ENCODE measurements around the gene LAPTM5.
A peak's percentile ranks its signal among the peaks of the same experiment; 100 is the strongest.
"Not testable (repeated sequence)": the region's sequence is repeated elsewhere in the genome, so short reads cannot be mapped to it uniquely, and the experiment has no call there.

The LAPTM5 gene, protein sequence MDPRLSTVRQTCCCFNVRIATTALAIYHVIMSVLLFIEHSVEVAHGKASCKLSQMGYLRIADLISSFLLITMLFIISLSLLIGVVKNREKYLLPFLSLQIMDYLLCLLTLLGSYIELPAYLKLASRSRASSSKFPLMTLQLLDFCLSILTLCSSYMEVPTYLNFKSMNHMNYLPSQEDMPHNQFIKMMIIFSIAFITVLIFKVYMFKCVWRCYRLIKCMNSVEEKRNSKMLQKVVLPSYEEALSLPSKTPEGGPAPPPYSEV

DNA sequence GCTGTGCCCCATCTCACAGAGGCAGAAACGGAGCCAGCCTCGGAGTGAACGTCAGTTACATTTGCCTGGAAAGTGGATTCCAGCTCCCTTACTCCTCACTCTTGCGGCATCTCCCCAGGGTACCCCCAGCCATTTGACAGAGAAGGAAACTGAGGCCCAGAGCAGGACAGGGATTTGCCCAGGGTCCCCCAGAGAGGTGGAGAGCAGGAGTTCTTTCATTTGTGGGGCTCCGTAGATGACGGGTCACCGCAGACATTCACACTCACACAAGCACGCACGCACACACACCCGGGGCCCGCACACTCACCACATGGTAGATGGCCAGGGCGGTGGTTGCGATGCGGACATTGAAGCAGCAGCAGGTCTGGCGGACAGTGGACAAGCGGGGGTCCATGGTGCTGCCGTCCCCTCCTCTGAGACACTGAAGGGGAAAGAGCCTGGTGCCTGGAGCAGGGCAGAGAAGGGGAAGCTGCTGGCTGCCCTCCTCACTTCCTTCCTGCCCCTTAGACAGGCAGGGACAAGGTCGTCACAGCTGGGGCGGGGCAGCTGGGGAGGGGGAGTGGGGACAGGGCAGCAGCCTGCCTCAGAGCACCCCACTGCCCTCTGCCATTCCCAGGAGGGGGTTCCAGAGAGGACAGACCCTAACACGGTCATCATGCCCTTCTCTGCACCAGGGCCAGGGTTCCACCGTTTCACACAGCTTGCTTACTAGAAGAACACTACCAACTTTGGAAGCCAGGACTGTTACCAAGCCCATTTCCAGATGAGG lies at the start of gene LAPTM5:
LAPTM5 (minus strand) TSS at position 423 of the 769 bp plus-strand sequence; CDS start at position 394, 29 bp downstream.
- no peak for DNase-seq

DNA sequence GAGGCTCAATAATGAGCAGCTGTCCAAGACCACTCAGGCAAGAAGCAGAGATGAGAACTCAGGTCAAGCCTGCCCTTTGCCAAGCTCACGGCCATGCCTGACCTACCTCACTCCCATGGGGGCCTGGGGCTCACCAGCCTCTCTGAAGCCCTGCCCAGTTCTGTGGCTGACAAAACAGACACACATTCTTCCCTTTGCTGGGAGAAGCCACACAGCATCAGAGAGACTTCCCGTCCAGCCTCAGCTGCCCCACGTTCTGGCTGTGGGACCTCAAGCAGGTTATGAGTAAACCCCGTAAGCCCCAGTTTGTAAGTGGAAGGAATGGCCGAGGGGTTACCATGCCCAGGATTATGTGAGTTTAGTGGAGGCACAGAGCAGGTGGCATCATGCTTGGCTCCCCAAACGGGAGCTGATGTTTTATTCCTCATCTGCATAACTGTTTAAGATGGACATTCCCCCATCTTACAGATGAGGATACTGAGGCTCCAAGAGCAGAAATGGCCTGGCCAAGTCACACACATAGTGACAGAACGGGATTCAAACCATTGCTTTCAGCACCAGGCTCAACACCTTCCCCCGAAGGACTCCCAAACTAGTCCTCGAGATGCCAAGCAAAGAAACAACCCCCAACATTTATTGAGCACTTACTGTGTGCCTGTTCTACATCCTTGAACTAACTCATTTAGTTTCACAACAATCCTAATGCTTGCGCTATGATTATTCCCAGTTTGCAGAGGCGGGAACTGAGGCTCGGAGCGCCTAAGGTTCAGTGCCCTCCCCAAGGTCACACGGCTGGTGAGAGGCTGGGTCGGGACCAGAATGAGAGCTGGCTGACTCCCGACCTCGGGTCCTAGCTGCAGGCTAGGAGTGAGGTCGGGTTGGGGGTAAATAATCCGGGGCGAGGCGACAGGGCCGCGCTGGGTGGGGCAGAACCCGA lies 49.1 kb upstream of the LAPTM5 start:
- DNase-seq = no peak

DNA sequence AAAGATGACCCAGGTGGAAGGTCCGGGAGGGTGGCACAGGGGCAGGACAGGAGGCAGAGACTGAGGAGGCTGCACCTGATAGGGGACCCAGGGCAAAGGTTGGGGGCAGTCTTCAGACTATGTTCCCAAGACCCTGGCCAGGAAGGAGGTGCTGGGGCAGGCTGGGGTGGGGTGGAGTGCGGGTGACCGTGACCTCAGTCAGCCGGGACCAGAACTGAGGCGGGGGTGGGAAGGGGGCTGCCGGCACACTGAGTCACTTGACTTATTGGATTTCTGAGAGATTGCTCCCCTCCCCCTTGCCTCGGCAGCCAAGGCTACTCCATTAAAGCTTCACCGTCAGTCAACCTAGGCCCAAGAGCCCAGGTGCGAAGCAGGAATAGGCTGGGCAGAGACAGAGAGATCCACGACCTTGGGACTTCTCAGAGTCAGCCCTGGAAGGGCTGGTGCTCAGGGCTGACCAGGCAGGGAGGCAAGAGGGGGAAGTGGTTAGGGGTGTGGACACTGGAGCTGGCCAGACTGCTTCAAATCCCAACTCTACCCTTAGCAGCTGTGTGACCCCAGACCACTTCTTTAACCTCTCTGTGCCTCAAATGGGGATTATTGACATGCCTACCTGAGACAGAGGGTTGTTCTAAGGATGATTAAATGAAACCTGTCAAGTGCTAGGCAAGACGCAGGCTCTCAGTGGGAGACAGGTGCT lies 47.9 kb upstream of the LAPTM5 start:
- DNase-seq = no peak

DNA sequence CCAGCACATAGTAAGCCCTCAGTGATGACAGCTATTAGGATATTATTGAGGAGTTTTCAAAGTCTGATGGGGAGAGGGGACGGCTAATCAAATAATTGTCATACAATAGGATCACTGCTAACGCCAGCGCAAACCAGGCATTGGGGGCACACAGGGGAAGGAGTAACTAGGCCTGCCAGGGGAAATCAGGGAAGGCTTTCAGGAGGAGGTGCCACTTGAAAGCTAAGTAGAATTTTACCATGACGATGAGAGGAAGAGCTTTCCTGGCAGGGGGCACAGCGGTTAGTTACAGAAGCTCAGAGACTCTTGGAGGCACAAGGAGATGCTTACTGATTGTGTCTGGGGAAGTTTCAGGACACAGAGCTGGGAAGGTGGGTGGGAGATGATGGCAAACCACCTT lies 47.2 kb upstream of the LAPTM5 start:
- DNase-seq = no peak

DNA sequence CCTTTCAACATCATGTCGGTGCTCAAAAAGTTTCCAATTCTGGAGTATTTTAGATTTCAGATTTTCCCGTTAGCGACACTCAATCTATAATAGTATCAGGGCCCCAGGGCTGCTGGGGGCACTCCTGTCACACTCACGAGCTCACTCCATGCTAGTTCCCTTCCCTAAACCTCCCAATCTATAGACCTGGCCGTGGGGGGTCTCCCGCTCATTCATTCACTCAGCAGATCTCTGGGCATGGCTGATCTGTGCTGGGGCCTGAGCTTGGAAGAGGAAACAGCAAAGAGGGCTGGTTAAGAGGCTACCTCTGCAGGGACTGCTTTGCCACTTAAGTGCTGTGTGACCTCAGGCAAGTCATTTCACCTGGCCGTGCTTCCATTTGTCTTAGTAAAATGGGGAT lies 46.8 kb upstream of the LAPTM5 start:
- DNase-seq = no peak

DNA sequence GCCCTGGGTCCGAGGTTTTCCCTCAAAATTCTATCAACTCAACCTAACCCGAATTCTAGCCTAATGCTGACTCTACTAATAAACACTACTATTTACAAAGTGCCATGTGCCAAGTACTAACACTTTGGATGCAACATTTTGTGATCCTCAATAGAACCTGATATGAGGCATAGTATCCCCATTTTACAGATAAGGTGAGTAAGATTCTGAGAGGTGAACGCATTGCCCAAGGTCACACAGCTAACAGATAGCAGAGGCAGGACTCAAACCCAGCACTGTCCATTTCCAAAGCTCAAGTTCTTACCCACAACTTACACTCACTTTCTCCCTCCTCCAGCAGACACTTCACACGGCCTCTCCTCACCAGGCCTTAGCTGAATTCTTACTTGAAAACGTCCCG lies 46.0 kb upstream of the LAPTM5 start:
- no peak for DNase-seq

DNA sequence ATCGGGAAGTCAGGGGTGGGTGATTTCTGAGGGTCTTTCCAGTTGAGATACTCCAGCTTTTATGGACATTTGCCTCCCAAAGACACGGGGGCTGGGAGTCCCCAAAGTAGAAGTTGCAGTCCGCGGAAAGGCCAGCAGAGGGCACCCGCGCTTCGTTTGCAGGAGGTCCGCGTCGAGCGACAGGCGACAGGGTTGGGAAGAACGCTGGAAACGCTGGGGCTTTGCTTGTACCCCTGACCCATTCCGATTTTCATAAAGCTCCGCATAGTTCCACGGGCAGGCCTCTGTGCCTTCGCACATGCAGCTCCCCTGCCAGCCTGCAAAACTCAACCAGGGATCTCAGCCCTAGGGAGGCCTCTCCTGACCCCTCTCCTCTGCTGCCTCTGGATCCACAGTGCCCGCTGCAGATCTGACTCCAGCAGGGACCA lies 44.2 kb upstream of the LAPTM5 start:
- peak; percentile 62 for DNase-seq

DNA sequence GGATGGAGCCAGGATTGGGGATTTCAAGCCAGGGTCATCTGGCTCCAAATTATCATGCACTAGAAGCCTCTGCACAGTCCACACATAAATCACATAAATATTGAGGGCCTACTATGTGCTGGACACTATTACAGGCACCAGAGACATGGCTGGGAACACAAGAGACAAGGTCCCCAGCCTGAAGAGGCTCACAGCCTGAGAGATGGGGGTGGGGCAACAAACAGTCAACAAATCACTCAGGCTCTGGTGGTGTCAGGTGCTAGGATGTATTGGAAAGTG lies 41.6 kb upstream of the LAPTM5 start:
- DNase-seq = no peak

DNA sequence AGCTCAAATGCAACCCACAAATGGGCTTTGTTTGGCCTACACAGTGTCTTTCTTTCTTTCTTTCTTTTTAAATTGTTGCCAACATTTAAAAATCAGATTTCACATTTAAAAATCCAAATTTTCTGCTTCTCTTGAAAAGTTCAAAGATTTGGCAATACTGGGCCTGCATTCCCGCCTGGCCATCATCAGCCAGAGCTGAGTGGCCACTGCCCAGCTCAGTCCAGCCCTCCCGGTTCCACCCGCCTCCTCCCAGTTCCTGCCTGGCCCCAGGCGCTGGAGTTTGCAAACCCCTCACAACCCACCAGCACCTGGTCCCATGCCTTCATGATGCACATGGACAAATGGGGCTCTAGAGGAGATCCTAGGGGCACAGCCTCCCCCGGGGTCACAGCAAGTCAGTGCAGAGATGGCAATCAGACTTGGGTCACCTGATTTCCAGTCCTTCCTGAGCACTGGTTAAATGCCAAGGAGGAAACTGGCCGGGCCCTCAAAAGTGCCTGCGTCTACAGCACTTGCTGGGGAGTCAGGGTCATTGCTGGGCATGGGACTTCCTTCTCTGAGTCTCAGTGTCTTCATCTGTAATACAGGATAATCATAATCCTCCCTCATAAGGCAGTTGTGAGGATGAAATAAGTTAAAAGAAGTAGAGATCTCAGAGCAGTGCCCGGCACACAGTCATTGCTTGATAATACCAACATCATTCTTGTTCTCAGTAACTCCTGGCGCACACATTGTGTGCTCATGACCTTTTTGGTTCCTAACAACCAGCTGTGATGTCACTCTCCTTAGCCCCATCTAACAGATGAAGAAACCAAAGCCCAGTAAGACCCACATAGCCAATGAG lies 41.0 kb upstream of the LAPTM5 start:
- no peak for DNase-seq

DNA sequence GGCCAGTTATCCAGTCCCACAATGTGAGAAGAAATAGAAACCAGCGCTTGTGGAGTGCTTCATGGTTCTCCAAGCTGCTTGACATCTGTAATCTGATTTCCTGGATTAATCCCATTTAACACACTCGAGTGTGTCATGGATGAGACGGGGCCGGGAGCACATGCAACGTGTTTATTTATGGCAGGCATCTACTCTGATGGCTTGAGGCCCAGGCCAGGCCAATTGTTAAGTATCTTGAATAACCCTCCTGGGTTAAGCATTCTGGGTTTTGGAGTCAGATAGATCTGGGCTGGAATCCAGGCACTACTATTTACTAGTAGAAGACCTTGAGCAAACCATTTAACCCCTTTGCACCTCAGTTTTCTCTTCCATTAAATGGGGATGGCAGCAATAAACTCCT lies 37.5 kb upstream of the LAPTM5 start:
- no peak for DNase-seq

DNA sequence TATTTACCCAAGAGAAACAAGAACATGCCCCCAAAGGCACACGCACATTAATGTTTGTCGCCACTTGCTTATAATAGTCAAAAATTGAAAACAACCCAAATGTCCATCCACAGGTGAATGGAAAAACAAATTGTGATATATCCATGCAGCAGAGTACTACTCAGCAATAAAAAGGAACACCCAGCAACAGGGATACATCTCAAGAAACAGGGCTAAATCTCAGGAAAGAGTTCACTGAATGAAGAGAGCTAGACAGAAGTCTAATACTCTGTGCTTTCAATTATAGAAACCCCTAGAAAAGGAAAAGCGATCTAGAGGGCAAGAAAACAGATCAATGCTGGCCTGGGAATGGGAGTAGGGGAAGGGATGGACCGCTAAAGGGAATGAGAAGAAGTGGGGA lies 36.7 kb upstream of the LAPTM5 start:
- DNase-seq = no peak

DNA sequence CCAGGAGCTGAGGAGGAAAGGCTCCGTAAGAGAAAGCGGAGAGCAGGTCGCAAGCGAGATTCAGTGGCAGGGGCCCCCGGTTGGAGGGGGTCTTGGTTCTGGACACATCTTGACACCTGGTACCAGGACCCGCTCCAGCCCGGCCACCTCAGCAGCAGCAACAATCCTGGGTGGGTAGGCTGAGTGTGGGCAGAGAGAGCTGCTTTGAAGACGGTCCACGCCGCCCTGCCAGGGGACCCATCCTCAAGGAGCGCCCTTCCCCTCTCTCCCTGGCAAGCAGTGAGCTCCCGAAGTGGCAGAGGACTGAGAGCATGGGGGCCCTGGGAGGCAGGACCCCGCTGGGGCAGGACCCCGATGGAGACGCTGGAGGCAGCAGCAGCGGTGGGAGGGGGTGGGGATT lies 35.6 kb upstream of the LAPTM5 start:
- no peak for DNase-seq

DNA sequence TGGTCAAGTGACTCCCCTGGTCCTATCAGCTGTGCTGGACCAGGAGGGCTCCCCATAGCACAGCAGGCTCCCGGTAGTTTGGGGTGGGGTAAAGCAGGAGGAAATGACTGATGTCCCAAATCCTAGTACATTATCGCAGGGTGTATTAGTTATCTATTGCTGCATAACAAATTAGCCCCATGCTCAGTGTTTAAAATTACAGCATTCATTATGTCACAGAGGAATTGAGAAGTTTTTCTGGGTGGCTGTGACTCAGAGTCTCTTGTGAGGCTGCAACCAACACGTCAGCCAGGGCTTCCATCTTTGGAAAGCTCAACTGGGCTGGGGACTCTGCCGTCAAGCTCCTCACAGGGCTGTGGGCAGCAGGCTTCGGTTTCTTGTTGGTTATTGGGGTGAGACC lies 34.3 kb upstream of the LAPTM5 start:
- no peak for DNase-seq

DNA sequence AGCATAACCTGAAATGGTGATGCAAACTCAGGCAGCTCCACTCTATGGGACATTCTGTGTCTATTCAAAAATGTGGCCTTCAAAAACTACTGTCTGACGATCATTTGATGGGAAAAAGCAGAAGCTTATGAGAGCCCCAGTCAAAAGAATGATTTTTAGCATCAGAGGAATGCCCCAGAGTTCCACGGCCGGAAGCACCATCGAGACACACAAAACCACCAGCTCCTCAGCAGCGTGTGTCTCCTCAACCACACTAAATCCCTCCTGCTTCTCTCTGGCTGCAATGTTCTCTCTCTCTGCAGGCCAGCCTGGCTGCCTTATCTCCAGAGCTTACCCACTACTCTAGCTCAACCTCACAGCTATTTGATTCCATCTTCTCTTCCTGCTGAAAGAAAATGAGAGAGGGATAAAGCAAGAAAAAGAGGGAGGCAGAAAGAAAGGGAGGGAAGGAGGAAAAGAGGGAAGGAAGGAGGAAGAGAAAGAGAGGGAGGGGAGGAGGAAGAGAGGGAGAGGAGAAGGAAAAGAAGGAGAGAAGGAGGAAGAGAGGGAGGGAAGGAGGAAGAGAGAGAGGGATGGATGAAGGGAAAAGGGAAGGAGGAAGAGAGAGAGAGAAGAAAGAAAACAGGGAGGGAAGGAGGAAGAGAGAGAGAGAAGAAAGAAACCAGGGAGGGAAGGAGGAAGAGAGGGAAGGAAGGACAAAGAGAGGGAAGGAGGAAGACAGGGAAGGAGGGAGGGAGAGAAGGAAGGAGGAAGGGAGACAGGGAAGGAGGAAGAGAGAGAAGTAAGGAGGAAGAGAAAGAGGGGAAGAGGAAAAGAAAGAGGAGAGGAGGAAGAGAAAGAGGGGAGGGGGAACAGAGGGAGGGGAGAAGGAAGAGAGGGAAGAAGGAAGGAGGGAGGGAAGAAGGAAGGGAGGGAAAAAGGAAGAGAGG lies 33.5 kb upstream of the LAPTM5 start:
- DNase-seq = no peak

DNA sequence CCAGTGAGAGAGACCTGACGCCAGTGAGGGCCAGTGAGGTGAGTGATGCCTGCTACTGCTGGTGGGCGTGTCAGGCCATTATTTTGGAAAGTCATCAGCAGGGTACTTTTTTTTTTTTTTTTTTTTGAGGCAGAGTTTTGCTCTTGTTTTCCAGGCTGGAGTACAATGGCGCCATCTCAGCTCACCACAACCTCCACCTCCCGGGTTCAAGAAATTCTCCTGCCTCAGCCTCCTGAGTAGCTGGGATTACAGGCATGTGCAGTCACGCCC lies 32.6 kb upstream of the LAPTM5 start:
- not testable (repeated sequence) for DNase-seq

DNA sequence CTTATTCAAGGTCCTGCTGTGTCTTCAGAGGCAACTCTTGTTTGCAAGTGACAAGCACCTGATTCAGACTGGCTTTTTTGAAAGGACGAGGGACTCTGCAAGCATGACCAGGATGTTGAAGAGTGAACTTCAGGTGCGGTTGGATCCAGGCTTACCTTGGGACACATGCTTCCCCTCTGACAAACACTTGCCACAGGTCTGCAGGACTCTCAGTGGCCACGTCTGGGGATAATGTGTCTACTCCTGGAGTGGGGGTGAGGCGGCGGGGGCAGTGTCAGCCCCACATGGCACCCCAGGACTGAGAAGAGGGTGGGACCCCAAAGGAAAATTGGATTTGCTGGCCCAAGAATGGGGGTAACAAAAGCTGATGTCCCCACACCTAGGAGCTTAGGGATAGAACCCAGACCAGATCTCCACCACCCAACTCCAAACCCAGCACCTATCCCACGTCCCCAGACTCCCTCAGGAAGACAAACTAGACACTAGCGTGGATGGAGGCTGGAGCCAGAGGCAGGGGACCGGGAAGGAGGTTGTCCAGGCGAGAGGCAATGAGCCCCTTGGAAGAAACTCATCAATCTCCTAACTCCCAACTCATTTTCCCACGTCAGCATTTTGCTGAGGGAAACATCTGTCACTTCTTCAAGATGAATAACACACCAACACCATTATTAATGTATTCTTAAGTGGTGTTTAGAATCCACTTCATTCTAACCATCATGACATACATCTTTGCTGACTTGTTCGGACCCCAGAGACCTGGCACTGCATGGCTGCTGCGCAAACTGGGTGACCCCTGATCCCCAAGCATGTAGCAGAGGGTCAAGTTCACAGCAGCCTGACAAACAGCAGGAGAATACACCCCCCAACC lies 32.0 kb upstream of the LAPTM5 start:
- no peak for DNase-seq

DNA sequence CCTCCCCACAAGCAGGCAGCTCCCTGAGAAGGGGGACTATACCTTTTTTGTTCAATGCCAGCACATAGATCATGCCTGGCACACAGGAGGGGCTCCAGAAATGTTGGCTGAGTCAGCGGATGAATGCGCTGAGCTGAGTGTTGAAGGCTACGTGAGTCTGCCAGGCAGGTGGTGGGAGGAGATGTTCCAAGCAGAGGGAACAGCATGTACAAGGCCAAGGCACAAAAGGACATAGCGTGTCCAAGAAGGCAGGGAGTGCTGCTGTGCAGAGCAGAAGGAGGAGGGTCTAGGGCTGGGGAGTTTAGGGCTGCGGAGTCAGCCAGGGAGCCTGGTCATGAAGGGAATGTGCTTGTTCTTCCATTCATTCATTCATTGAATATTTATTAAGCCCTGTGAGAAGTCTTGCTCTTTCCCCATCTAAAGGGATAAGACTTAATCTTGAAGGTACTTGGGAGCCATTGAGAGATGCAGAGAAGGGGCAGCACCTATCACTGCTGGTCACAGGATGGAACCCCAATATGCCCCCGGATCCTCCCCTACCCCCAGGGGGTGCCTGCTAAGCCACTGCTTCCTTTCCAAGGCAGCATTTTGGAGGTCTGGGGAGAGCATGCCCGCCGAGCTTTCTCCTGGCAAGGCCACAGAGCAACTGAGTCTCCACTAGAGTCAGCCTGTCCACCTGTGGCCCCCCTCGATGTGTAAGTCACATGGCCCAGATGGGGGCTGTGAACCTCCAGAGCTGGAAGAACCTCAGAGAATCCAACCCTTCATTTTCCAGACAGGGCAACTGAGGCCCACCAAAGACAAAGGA lies 31.2 kb upstream of the LAPTM5 start:
- DNase-seq = no peak

DNA sequence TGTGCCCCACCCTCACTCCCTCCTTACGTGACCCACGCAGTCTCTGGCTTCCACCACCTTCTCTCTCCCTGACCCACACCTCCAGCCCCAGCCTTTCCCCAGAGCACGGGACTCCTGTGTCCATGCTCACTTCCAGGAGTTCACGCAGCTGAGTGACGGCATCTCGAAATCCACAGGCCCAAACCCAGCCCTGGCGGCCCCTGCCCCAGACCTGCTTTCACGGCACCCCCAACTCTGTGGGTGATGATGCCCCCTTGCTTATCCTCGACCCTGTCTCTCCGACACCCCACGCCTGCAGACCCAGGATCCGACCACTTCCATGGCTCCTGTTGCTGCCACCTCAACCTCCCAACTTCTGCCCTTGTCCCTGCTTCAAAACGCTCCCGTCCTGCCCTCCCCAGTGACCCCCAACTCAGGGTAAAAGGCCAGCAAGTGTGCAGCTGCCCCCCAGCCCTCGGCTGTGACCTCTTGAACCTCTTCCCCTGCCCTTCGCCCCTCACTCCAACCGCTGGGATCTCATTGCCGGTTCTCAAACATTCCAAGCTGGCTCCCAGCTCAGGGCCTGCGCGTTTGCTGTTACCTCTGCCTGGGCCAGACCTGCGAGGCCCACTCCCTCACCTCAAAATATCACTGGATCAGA lies 30.4 kb upstream of the LAPTM5 start:
- DNase-seq = no peak

DNA sequence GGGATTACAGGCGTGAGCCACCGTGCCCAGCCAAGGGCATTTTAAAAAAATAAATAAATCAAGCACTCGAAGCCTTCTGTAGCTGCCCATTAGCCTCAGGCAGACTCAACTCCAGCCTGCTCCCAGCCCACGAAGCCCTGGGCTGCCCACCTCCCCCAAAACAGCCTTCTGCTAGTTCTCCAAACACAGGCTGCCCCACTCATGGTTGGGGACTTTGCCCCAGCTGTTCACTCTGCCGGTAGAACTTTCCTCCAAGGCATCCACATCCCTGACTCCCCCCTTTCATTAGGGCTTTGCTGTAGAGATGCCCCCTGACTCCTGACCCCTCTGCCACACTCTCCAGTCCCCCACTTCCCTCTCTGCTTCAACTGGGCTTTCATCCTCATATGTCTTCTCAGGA lies 29.7 kb upstream of the LAPTM5 start:
- DNase-seq = no peak

Data from NCI-H1436 (cell line).